Cardiac muscle cell (in vitro differentiated cells and primary cell): Measurements from ENCODE around the gene TMEM132C. TPM values are rescaled to one million over a fixed set of nuclear protein-coding genes. Genes with fewer than 3 reads are reported as not detected.

Experiments
- DNase-seq, 2 donors: peaks; one replicate each; pipeline versions ENCODE4 v3.0.0 to v3.0.0-alpha.2; 2010 to 2017; ENCODE audit warnings: low read depth in 1 of 2, low spot score in 1 of 2
- H3K27ac ChIP-seq: fragments of 200-600 bp; sonication (generic); 2 replicates; pipeline ENCODE4 v1.5.1; 2016
- H3K27me3 ChIP-seq: fragments of 200-600 bp; sonication (generic); 2 replicates; pipeline ENCODE4 v1.6.0; 2016; ENCODE audit warnings: control low read depth
- H3K36me3 ChIP-seq: fragments of 200-600 bp; sonication (generic); 2 replicates; pipeline ENCODE4 v1.5.1; 2016; ENCODE audit warnings: control low read depth
- H3K4me1 ChIP-seq: fragments of 200-600 bp; sonication (generic); 2 replicates; pipeline ENCODE4 v1.8.1; 2017; ENCODE audit warnings: low read depth, mild to moderate bottlenecking, mixed run types
- H3K4me3 ChIP-seq: fragments of 200-600 bp; sonication (generic); 2 replicates; pipeline ENCODE4 v1.5.1; 2016; ENCODE audit warnings: mild to moderate bottlenecking
- H3K9me3 ChIP-seq: fragments of 200-600 bp; sonication (generic); 2 replicates; pipeline ENCODE4 v1.5.1; 2017; ENCODE audit warnings: low read depth, mild to moderate bottlenecking, control low read depth
- CTCF ChIP-seq: IDR thresholded peaks from 2 replicates; pipeline ENCODE4 v1.5.1; 2012; ENCODE audit warnings: low read depth, mild to moderate bottlenecking, low read length
- polyA plus RNA-seq: library from polyadenylated mRNA; unstranded; fragments of >200 nt; fragmentation: Nextera tagmentation; extraction: Ambion mirVana; gene quantifications from 2 replicates; pipeline ENCODE4 v1.2.1, GENCODE V29; 2016
- total RNA-seq: library from RNA; depleted of rRNA; stranded (reverse); fragments of >200 nt; gene quantifications from 2 replicates; pipeline ENCODE4 v1.2.3, GENCODE V29; 2016

Gene TMEM132C
- total and polyA plus RNA-seq, 2 experiments from 2014 or later: 1.8 to 2.5 TPM

GRCh38 chr12:128534906-128535305 is 267.9 kb downstream of the TMEM132C start:
- no peak for TF ChIP-seq CTCF
- H3K4me1 ChIP-seq: no peaks in the 10 kb centered on the region

GRCh38 chr12:128536810-128537209 is 269.8 kb downstream of the TMEM132C start:
- H3K27me3 ChIP-seq: no peaks in the 10 kb centered on the region
- DNase-seq: no peak
- no peak overlapping the region for H3K27ac ChIP-seq
- TF ChIP-seq CTCF: no peak
- no peaks in the 10 kb centered on the region for H3K4me1 ChIP-seq
- no peaks in the 10 kb centered on the region for H3K36me3 ChIP-seq
- H3K4me3 ChIP-seq: no peak overlapping the region
- no peaks in the 10 kb centered on the region for H3K9me3 ChIP-seq

More at GRCh38 chr12:128534906-128535305, 267.9 kb downstream of the TMEM132C start:
- no peaks in the 10 kb centered on the region for H3K9me3 ChIP-seq
- H3K4me3 ChIP-seq: no peak overlapping the region
- no peak overlapping the region for H3K27ac ChIP-seq
- DNase-seq: no peak
- no peaks in the 10 kb centered on the region for H3K36me3 ChIP-seq
- no peaks in the 10 kb centered on the region for H3K27me3 ChIP-seq

GRCh38 chr12:128537668-128538067 is 270.7 kb downstream of the TMEM132C start:
- no peak for TF ChIP-seq CTCF
- DNase-seq: no peak
- Histone ChIP-seq H3K4me3 (no peak overlapping the region), H3K9me3 (no peaks in the 10 kb centered on the region), H3K27ac (no peak overlapping the region), H3K4me1 (no peaks in the 10 kb centered on the region), H3K27me3 (no peaks in the 10 kb centered on the region), H3K36me3 (no peaks in the 10 kb centered on the region)

- DNase-seq: no peak
- no peak for TF ChIP-seq CTCF
- no peaks in the 10 kb centered on the region for H3K4me1 ChIP-seq
Measured at GRCh38 chr12:128542844-128543243, 275.9 kb downstream of the TMEM132C start.

GRCh38 chr12:128543460-128543859 is 276.5 kb downstream of the TMEM132C start:
- no peaks in the 10 kb centered on the region for H3K36me3 ChIP-seq
- no peak overlapping the region for H3K4me3 ChIP-seq
- no peaks in the 10 kb centered on the region for H3K27me3 ChIP-seq
- no peak for DNase-seq
- no peak for TF ChIP-seq CTCF
- no peaks in the 10 kb centered on the region for H3K4me1 ChIP-seq
- no peak overlapping the region for H3K27ac ChIP-seq
- H3K9me3 ChIP-seq: no peaks in the 10 kb centered on the region

More at GRCh38 chr12:128542844-128543243, 275.9 kb downstream of the TMEM132C start:
- H3K9me3 ChIP-seq: no peaks in the 10 kb centered on the region
- no peaks in the 10 kb centered on the region for H3K27me3 ChIP-seq
- no peak overlapping the region for H3K4me3 ChIP-seq
- no peak overlapping the region for H3K27ac ChIP-seq
- H3K36me3 ChIP-seq: no peaks in the 10 kb centered on the region

GRCh38 chr12:128543971-128544370 is 277.0 kb downstream of the TMEM132C start:
- no peaks in the 10 kb centered on the region for H3K27me3 ChIP-seq
- H3K27ac ChIP-seq: no peak overlapping the region
- no peak for DNase-seq
- no peak overlapping the region for H3K4me3 ChIP-seq
- H3K9me3 ChIP-seq: no peaks in the 10 kb centered on the region
- TF ChIP-seq CTCF: no peak
- H3K4me1 ChIP-seq: no peaks in the 10 kb centered on the region
- H3K36me3 ChIP-seq: no peaks in the 10 kb centered on the region
